LHCN-M2 (cell line): Measurements from ENCODE around the gene HOGA1. TPM values are rescaled to one million over a fixed set of nuclear protein-coding genes. Genes with fewer than 3 reads are reported as not detected.
"Not testable (repeated sequence)": the region's sequence is repeated elsewhere in the genome, so short reads cannot be mapped to it uniquely, and the experiment has no call there.

ENCODE experiments used
- DNase-seq: peaks from one replicate; pipeline ENCODE4 v3.0.0-alpha.2; 2012; ENCODE audit warnings: low read depth
- total RNA-seq: library from RNA; depleted of rRNA; stranded (reverse); fragments of >200 nt; gene quantifications from 2 replicates; pipeline ENCODE4 v1.2.3, GENCODE V29; 2014; rRNA removed

Gene HOGA1
- total RNA-seq, 1 experiment from 2014 or later, result 1.0 TPM

GRCh38 chr10:97647556-97647955 is 63.4 kb downstream of the HOGA1 start:
- DNase-seq, result peak; percentile 57

DNA sequence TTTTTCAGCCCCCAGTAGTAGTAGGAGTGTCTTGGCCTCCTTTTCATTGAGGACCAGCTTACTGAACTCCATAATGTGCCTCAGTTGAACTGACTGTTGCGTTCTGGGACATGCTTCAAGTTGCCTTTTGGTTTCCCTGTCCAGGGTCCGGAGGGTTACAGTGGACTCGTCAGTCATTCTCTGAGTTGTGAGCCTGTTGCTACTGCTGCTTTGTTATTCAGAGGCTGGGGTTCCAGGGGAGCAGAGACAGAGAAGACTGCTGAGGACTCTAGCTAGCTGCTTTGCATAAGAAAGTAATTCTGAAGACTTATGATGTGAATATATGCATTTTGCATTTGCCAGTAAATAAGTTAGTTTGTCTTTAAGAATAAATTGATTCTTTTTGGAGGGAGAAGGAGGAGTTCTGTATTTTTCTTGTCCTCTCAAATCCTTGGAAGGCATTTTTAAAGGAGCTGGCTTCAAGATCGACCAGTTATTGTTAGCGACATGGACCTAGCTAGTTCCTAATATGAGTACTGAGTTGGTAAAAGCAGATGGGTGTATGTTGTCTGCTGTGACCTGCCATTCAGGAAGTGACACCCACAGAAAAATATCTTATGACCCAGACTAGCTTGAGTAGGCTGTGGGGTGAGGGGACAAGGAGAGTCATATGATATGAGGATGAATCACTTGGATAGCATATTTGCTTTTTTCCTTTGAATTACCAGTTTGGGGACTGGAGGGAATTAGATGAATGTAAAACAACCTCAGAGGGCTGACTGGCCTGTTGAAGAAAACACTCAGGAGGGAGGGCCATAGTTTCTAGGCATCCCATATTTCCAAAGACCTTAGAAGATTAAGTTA is 64.6 kb downstream of the HOGA1 start:
- DNase-seq, result peak; percentile 97

DNA sequence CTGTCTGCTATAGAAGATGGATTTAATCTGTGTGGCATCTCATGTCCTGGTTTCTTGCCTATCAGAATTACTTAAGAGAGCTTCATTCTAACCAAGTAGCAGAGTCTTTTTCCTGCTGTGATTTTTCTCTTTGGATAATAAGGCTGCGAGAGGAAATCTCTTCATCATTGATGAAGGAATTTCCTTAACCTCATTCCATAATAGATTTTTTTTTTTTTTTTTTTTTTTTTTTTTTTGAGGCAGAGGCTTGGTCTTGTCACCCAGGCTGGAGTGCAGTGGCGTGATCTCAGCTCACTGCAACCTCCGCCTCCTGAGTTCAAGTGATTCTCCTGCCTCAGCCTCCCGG is 65.2 kb downstream of the HOGA1 start:
- not testable (repeated sequence) for DNase-seq

- DNase-seq, result no peak
These were observed 66.5 kb downstream of the HOGA1 start for GRCh38 chr10:97650726-97651125.

GRCh38 chr10:97651773-97652172 is 67.6 kb downstream of the HOGA1 start:
- DNase-seq, result no peak

GRCh38 chr10:97656777-97657176 is 72.6 kb downstream of the HOGA1 start:
- DNase-seq, result no peak

GRCh38 chr10:97659589-97659988 is 75.4 kb downstream of the HOGA1 start:
- DNase-seq, result peak; percentile 36

Other genes with a start within 250 kb of the HOGA1 start
- 4.8 and 5.2 TPM in 2 replicates for gene FRAT2, start 249.7 kb upstream of the HOGA1 start, total RNA-seq
- gene RRP12, start 183.0 kb upstream of the HOGA1 start, total RNA-seq, result 24.7 and 32.8 TPM in 2 replicates
- gene PGAM1, start 158.2 kb upstream of the HOGA1 start, total RNA-seq, result 1,289 and 1,520 TPM in 2 replicates
- gene EXOSC1, start 138.4 kb upstream of the HOGA1 start, total RNA-seq, result 34.4 and 38.3 TPM in 2 replicates
- gene ZDHHC16, start 138.2 kb upstream of the HOGA1 start, total RNA-seq, result 77.3 and 86.1 TPM in 2 replicates
- 95.3 and 112 TPM in 2 replicates for gene MMS19, start 86.0 kb upstream of the HOGA1 start, total RNA-seq
- gene UBTD1, start 85.5 kb upstream of the HOGA1 start, total RNA-seq, result 36.5 and 39.3 TPM in 2 replicates
- 0.11 TPM in 1 of 2 replicates, not detected in the other for gene ANKRD2, start 11.6 kb upstream of the HOGA1 start, total RNA-seq
- 0.11 TPM in 1 of 2 replicates, not detected in the other for gene C10orf62, start 5.3 kb downstream of the HOGA1 start, total RNA-seq
- gene MORN4, start 49.1 kb downstream of the HOGA1 start, total RNA-seq, result 3.7 and 4.3 TPM in 2 replicates
- 24.3 and 32.5 TPM in 2 replicates for gene PI4K2A, start 56.3 kb downstream of the HOGA1 start, total RNA-seq
- 17.1 and 24.4 TPM in 2 replicates for gene AVPI1, start 102.9 kb downstream of the HOGA1 start, total RNA-seq
- 54.7 and 56.0 TPM in 2 replicates for gene MARVELD1, start 129.3 kb downstream of the HOGA1 start, total RNA-seq
- gene ZFYVE27, start 152.7 kb downstream of the HOGA1 start, total RNA-seq, result 23.7 and 25.3 TPM in 2 replicates
- 0.17 TPM in 1 of 2 replicates, not detected in the other for gene SFRP5, start 187.6 kb downstream of the HOGA1 start, total RNA-seq